ENCODE data around the gene FAM170B. TPM values are rescaled to one million over a fixed set of nuclear protein-coding genes. Genes with fewer than 3 reads are reported as not detected.

The FAM170B gene
- total and polyA plus RNA-seq, 7 donors = not detected

DNA sequence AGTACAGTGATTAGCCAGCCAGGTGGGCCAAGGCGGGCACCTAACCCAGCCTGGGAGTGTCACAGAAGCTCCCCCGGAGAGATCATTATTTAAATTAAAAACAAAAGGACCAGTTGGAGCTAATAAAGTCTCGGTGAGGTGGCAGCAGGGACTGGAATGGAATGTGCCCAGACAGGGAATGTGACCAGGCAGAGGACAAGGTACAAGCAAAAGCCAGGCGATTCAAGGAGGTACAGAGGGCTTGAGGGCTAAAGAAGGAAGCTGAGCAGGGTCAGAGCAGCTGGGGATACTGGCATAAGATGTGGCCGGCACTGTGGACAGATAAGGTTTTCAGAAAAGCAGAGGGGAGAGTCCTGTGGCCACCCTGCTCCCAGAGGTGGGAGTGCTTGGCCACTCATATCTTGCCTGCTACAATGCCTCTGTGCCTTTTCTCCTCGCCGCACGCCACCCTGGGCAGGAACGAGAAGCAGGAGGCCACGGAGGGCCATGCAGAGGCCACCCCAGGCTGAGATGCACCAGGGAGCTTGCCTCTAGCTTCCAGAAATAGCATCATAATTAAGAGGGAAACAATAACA lies 41.2 kb upstream of the FAM170B start:
- no peaks in the 10 kb centered on the region for H3K27me3 ChIP-seq
- no peak for DNase-seq
- intact Hi-C loops (cut with DNase I) = no loop called here
- no peaks in the 10 kb centered on the region for H3K9me3 ChIP-seq
- H3K36me3 ChIP-seq = no peaks in the 10 kb centered on the region
- no peak overlapping the region for H3K27ac ChIP-seq
- no peak overlapping the region for H3K4me3 ChIP-seq
- 66 to 84% methylated on average over 10 of the region's 10 CpGs for WGBS, 2 donors
- no peak for TF ChIP-seq POLR2AphosphoS5 (IDR thresholded peaks at IDR 0.05)
- no peak for TF ChIP-seq EP300 (IDR thresholded peaks at IDR 0.05)
- TF ChIP-seq CTCF (IDR thresholded peaks at IDR 0.05) = no peak
- TF ChIP-seq POLR2A (IDR thresholded peaks at IDR 0.05) = no peak
- H3K4me1 ChIP-seq = peaks cover 0 to 11% (median 0%) of the 10 kb centered on the region in 4 donors

DNA sequence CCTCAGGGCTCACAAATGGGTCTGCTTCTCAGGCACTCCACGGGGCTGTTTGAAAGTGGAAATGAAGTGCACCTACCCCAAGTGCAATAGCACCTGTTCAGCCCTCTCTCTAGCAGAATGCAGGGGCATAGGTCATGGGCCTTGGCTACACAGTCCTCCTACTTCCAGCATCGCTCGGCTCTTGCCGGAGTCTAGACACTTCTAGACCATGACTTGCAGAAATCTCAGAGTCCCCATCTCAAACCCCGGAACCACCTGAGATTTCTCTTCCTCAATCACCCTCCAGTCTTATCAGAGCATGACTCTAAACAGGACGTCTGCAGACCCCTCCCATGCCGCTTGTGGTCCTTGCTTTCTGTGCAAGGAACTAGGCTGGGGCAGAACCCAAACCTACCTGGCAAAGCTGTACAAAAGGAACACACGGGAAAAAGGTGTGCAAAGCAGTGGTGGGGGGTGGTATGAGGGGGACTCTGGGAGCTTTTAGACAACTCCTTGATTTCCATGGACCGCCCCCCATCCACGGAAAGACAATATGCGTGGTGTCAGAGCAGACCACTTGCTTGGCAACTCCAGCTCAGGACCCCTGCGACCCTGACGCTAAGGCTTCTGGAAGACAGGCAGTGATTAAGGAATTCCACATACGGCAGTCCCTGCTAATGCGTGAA lies 40.6 kb upstream of the FAM170B start:
- H3K4me3 ChIP-seq = no peak overlapping the region
- no peaks in the 10 kb centered on the region for H3K27me3 ChIP-seq
- H3K4me1 ChIP-seq = peaks cover 0 to 11% (median 0%) of the 10 kb centered on the region in 4 donors
- 65 to 71% methylated on average over 15 of the region's 15 CpGs for WGBS, 2 donors
- no peak for TF ChIP-seq CTCF (IDR thresholded peaks at IDR 0.05)
- no peak for TF ChIP-seq EP300 (IDR thresholded peaks at IDR 0.05)
- no peak for TF ChIP-seq POLR2AphosphoS5 (IDR thresholded peaks at IDR 0.05)
- TF ChIP-seq POLR2A (IDR thresholded peaks at IDR 0.05) = no peak
- DNase-seq = no peak
- no peaks in the 10 kb centered on the region for H3K36me3 ChIP-seq
- intact Hi-C loops (cut with DNase I) = no loop called here
- no peaks in the 10 kb centered on the region for H3K9me3 ChIP-seq
- H3K27ac ChIP-seq = no peak overlapping the region

DNA sequence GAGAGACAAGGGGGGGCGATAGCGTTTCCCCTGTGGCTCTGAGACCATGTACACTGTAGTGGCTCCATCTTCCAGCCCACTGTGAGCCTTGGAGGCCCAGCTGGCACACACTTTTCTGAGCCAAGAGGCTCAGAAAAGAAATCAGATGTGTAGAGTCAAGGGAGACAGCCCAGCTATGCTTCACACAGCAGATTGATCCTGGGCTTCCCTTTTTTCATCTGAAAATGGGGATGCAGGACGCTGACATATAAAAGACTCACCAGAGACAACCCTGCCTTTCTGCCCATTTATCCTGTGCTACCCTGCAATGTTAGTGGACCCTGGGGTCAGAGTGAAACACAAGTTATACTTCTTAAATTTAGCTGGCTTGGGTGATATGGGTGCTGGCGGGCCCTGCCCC lies 40.0 kb upstream of the FAM170B start:
- Histone ChIP-seq H3K36me3 (no peaks in the 10 kb centered on the region), H3K9me3 (no peaks in the 10 kb centered on the region), H3K27ac (no peak overlapping the region), H3K27me3 (no peaks in the 10 kb centered on the region), H3K4me3 (no peak overlapping the region), H3K4me1 (peaks cover 0 to 11% (median 0%) of the 10 kb centered on the region in 4 donors)
- TF ChIP-seq EP300 (IDR thresholded peaks at IDR 0.05) = no peak
- TF ChIP-seq CTCF (IDR thresholded peaks at IDR 0.05) = no peak
- no peak for TF ChIP-seq POLR2AphosphoS5 (IDR thresholded peaks at IDR 0.05)
- intact Hi-C loops (cut with DNase I) = no loop called here
- 78 to 92% methylated on average over 4 of the region's 4 CpGs for WGBS, 2 donors
- DNase-seq = no peak

GRCh38 chr10:49173201-49173772 lies 39.5 kb upstream of the FAM170B start:
- intact Hi-C loops (cut with DNase I) = no loop called here
- DNase-seq = no peak
- 71 to 88% methylated on average over 11 of the region's 11 CpGs for WGBS, 2 donors

More at GRCh38 chr10:49173201-49173772, 39.5 kb upstream of the FAM170B start:
- no peak overlapping the region for H3K27ac ChIP-seq
- peaks cover 0 to 11% (median 0%) of the 10 kb centered on the region in 4 donors for H3K4me1 ChIP-seq
- TF ChIP-seq EP300 (IDR thresholded peaks at IDR 0.05) (no peak), POLR2A (IDR thresholded peaks at IDR 0.05) (no peak), POLR2AphosphoS5 (IDR thresholded peaks at IDR 0.05) (no peak), CTCF (IDR thresholded peaks at IDR 0.05) (no peak)
- no peaks in the 10 kb centered on the region for H3K36me3 ChIP-seq
- H3K4me3 ChIP-seq = no peak overlapping the region
- no peaks in the 10 kb centered on the region for H3K9me3 ChIP-seq
- H3K27me3 ChIP-seq = no peaks in the 10 kb centered on the region

Measured in sigmoid colon (tissue), 7 donors.